ENCODE data around the gene KRTAP16-1. TPM values are rescaled to one million over a fixed set of nuclear protein-coding genes. Genes with fewer than 3 reads are reported as not detected.

KRTAP16-1 gene
- total RNA-seq, 6 experiments from 2014 or later: not detected

- no peak overlapping the region for H3K27ac Mint-ChIP-seq
- no peaks in the 10 kb centered on the region; the same call in 1 of the 2 replicates for H3K27me3 Mint-ChIP-seq (ENCODE audit: insufficient read depth)
- DNase-seq: no peak
- H3K36me3 Mint-ChIP-seq (ENCODE audit: low read depth): peaks cover 17% of the 10 kb centered on the region
- peaks cover 31% of the 10 kb centered on the region for H3K4me1 Mint-ChIP-seq (ENCODE audit: low read depth)
- H3K9me3 Mint-ChIP-seq: peaks cover 13% of the 10 kb centered on the region
- no peak overlapping the region for H3K4me3 Mint-ChIP-seq
- TF ChIP-seq CTCF (IDR thresholded peaks at IDR 0.05): peak; percentile 62
Observed at GRCh38 chr17:41324180-41325075, 15.3 kb upstream of the KRTAP16-1 start.

- no peak overlapping the region for H3K4me3 Mint-ChIP-seq
- peaks cover 22% of the 10 kb centered on the region for H3K36me3 Mint-ChIP-seq (ENCODE audit: low read depth)
- peak overlapping the region; percentile 51; the same call in 1 of the 2 replicates for H3K27ac Mint-ChIP-seq
Observed at GRCh38 chr17:41322903-41323895, 14.1 kb upstream of the KRTAP16-1 start.

GRCh38 chr17:41322094-41322902, 13.2 kb upstream of the KRTAP16-1 start:
- Mint-ChIP-seq H3K9me3 (peaks cover 19% of the 10 kb centered on the region), H3K36me3 (ENCODE audit: low read depth) (peaks cover 22% of the 10 kb centered on the region), H3K27me3 (ENCODE audit: insufficient read depth) (no peaks in the 10 kb centered on the region; the same call in 1 of the 2 replicates), H3K4me1 (ENCODE audit: low read depth) (peaks cover 22% of the 10 kb centered on the region), H3K4me3 (no peak overlapping the region), H3K27ac (0 out of 2 replicates have a peak overlapping the region, but pooled peaks have one; percentile 51)
- peak; percentile 93 for TF ChIP-seq CTCF (IDR thresholded peaks at IDR 0.05)
- DNase-seq: peak; percentile 61

More at GRCh38 chr17:41322903-41323895, 14.1 kb upstream of the KRTAP16-1 start:
- Mint-ChIP-seq H3K27me3 (ENCODE audit: insufficient read depth) (no peaks in the 10 kb centered on the region; the same call in 1 of the 2 replicates), H3K9me3 (peaks cover 19% of the 10 kb centered on the region), H3K4me1 (ENCODE audit: low read depth) (peaks cover 22% of the 10 kb centered on the region)
- no peak for DNase-seq
- no peak for TF ChIP-seq CTCF (IDR thresholded peaks at IDR 0.05)

- H3K4me3 Mint-ChIP-seq: no peak overlapping the region
- H3K36me3 Mint-ChIP-seq (ENCODE audit: low read depth): peaks cover 22% of the 10 kb centered on the region
- no peak for DNase-seq
- no peak for TF ChIP-seq CTCF (IDR thresholded peaks at IDR 0.05)
- no peak overlapping the region for H3K27ac Mint-ChIP-seq
- H3K4me1 Mint-ChIP-seq (ENCODE audit: low read depth): peaks cover 16% of the 10 kb centered on the region
- H3K9me3 Mint-ChIP-seq: peaks cover 19% of the 10 kb centered on the region
- H3K27me3 Mint-ChIP-seq (ENCODE audit: insufficient read depth): no peaks in the 10 kb centered on the region; the same call in 1 of the 2 replicates
Observed at GRCh38 chr17:41318231-41318630, 9.1 kb upstream of the KRTAP16-1 start.

Data from HFFc6 (cell line).